Measurements from ENCODE around the gene QKI.

QKI gene

GRCh38 chr6:163570579-163571231 is 156.2 kb downstream of the QKI start:
- Histone ChIP-seq H3K27ac (ENCODE audit: low read length) (no peak overlapping the region), H3K4me2 (ENCODE audit: low read depth, low read length) (no peak overlapping the region), H3K9me3 (replicated peaks; ENCODE audit: insufficient read depth, low read length) (no peaks in the 10 kb centered on the region), H3F3A (ENCODE audit: insufficient read depth, low read length) (no peaks in the 10 kb centered on the region), H3K9ac (ENCODE audit: low read length) (no peak overlapping the region), H3K79me2 (ENCODE audit: low read length) (no peaks in the 10 kb centered on the region), H4K20me1 (ENCODE audit: insufficient read depth, low read length) (no peaks in the 10 kb centered on the region), H3K36me3 (replicated peaks; ENCODE audit: insufficient read depth, low read length) (no peaks in the 10 kb centered on the region), H3K27me3 (replicated peaks; ENCODE audit: insufficient read depth, low read length) (no peaks in the 10 kb centered on the region), H3K4me3 (ENCODE audit: low read length) (no peak overlapping the region), H3K9me2 (replicated peaks; ENCODE audit: insufficient read depth, low read length) (no peaks in the 10 kb centered on the region), H2AFZ (ENCODE audit: low read length) (no peak overlapping the region), H3K4me1 (ENCODE audit: low read length) (no peaks in the 10 kb centered on the region)
- no peak for DNase-seq
- TF ChIP-seq EZH2 (optimal IDR thresholded peaks at IDR 0.05; ENCODE audit: low read depth, low read length) (no peak), EZH2phosphoT487 (IDR thresholded peaks at IDR 0.05; ENCODE audit: low read length) (no peak)

GRCh38 chr6:163571730-163572129 is 157.2 kb downstream of the QKI start:
- Histone ChIP-seq H3K9me2 (replicated peaks; ENCODE audit: insufficient read depth, low read length) (no peaks in the 10 kb centered on the region), H3K4me1 (ENCODE audit: low read length) (no peaks in the 10 kb centered on the region), H3K27me3 (replicated peaks; ENCODE audit: insufficient read depth, low read length) (no peaks in the 10 kb centered on the region), H2AFZ (ENCODE audit: low read length) (no peak overlapping the region), H3K27ac (ENCODE audit: low read length) (no peak overlapping the region), H3K36me3 (replicated peaks; ENCODE audit: insufficient read depth, low read length) (no peaks in the 10 kb centered on the region), H3K4me3 (ENCODE audit: low read length) (no peak overlapping the region), H3K9me3 (replicated peaks; ENCODE audit: insufficient read depth, low read length) (no peaks in the 10 kb centered on the region), H3K79me2 (ENCODE audit: low read length) (no peaks in the 10 kb centered on the region), H3K9ac (ENCODE audit: low read length) (no peak overlapping the region), H4K20me1 (ENCODE audit: insufficient read depth, low read length) (no peaks in the 10 kb centered on the region), H3F3A (ENCODE audit: insufficient read depth, low read length) (no peaks in the 10 kb centered on the region), H3K4me2 (ENCODE audit: low read depth, low read length) (no peak overlapping the region)
- no peak for DNase-seq
- TF ChIP-seq EZH2 (optimal IDR thresholded peaks at IDR 0.05; ENCODE audit: low read depth, low read length) = no peak
- no peak for TF ChIP-seq CTCF (IDR thresholded peaks at IDR 0.05; ENCODE audit: low read length)
- no peak for TF ChIP-seq EZH2phosphoT487 (IDR thresholded peaks at IDR 0.05; ENCODE audit: low read length)

- Histone ChIP-seq H3K4me2 (ENCODE audit: low read depth, low read length) (no peak overlapping the region), H3K9me3 (replicated peaks; ENCODE audit: insufficient read depth, low read length) (no peaks in the 10 kb centered on the region), H3K27me3 (replicated peaks; ENCODE audit: insufficient read depth, low read length) (no peaks in the 10 kb centered on the region), H2AFZ (ENCODE audit: low read length) (no peak overlapping the region), H4K20me1 (ENCODE audit: insufficient read depth, low read length) (no peaks in the 10 kb centered on the region), H3K27ac (ENCODE audit: low read length) (no peak overlapping the region), H3K79me2 (ENCODE audit: low read length) (no peaks in the 10 kb centered on the region), H3F3A (ENCODE audit: insufficient read depth, low read length) (no peaks in the 10 kb centered on the region), H3K9ac (ENCODE audit: low read length) (no peak overlapping the region), H3K36me3 (replicated peaks; ENCODE audit: insufficient read depth, low read length) (no peaks in the 10 kb centered on the region), H3K4me3 (ENCODE audit: low read length) (no peak overlapping the region), H3K9me2 (replicated peaks; ENCODE audit: insufficient read depth, low read length) (no peaks in the 10 kb centered on the region), H3K4me1 (ENCODE audit: low read length) (no peaks in the 10 kb centered on the region)
- no peak for DNase-seq
- TF ChIP-seq EZH2phosphoT487 (IDR thresholded peaks at IDR 0.05; ENCODE audit: low read length) (no peak), CTCF (IDR thresholded peaks at IDR 0.05; ENCODE audit: low read length) (no peak)
Observed at GRCh38 chr6:163572612-163573011, 158.1 kb downstream of the QKI start.

- no peak overlapping the region for H3K9ac ChIP-seq (ENCODE audit: low read length)
- H3K79me2 ChIP-seq (ENCODE audit: low read length) = no peaks in the 10 kb centered on the region
- no peaks in the 10 kb centered on the region for H3F3A ChIP-seq (ENCODE audit: insufficient read depth, low read length)
- H3K36me3 ChIP-seq (replicated peaks; ENCODE audit: insufficient read depth, low read length) = no peaks in the 10 kb centered on the region
- no peak overlapping the region for H3K27ac ChIP-seq (ENCODE audit: low read length)
- DNase-seq = no peak
- no peaks in the 10 kb centered on the region for H3K4me1 ChIP-seq (ENCODE audit: low read length)
- H3K4me2 ChIP-seq (ENCODE audit: low read depth, low read length) = no peak overlapping the region
- no peaks in the 10 kb centered on the region for H3K9me2 ChIP-seq (replicated peaks; ENCODE audit: insufficient read depth, low read length)
- TF ChIP-seq EZH2phosphoT487 (IDR thresholded peaks at IDR 0.05; ENCODE audit: low read length) (no peak), EZH2 (optimal IDR thresholded peaks at IDR 0.05; ENCODE audit: low read depth, low read length) (no peak), CTCF (IDR thresholded peaks at IDR 0.05; ENCODE audit: low read length) (no peak)
- H4K20me1 ChIP-seq (ENCODE audit: insufficient read depth, low read length) = no peaks in the 10 kb centered on the region
- no peak overlapping the region for H2AFZ ChIP-seq (ENCODE audit: low read length)
- H3K27me3 ChIP-seq (replicated peaks; ENCODE audit: insufficient read depth, low read length) = no peaks in the 10 kb centered on the region
- no peaks in the 10 kb centered on the region for H3K9me3 ChIP-seq (replicated peaks; ENCODE audit: insufficient read depth, low read length)
- no peak overlapping the region for H3K4me3 ChIP-seq (ENCODE audit: low read length)
Observed at GRCh38 chr6:163573503-163574179, 159.1 kb downstream of the QKI start.

All from MM.1S (cell line).